HCT116 (cell line): ENCODE data around the gene SLC19A1. TPM values are rescaled to one million over a fixed set of nuclear protein-coding genes. Genes with fewer than 3 reads are reported as not detected.

ENCODE experiments used
- ATAC-seq: fragments of 200-7000 bp; cut with Tn5 transposase; 2 replicates; pipeline ENCODE4 v1.9.1; 2020; ENCODE audit warnings: mild to moderate bottlenecking, moderate library complexity
- BruUV-seq: library from RNA; stranded (reverse); fragments of 400-500 nt; replicated peaks from 2 replicates; lab custom pipeline; 2021; lab: Mats Ljungman, UMichigan
- CTCF ChIA-PET: fragments of 300-600 bp; sonication (Branson Sonifier 250); formaldehyde crosslinking; loops from one replicate; lab custom pipeline; 2021; ENCODE audit warnings: antibody characterized with exemption; lab: Charles Lee
- POLR2A ChIA-PET: fragments of 300-600, 350-600 bp; sonication (Branson Sonifier 250); formaldehyde crosslinking; loops from one replicate; lab custom pipeline; 2021; ENCODE audit warnings: antibody characterized with exemption; lab: Charles Lee
- RAD21 ChIA-PET, 2 experiments: fragments of 300-600 bp; sonication (Branson Sonifier 250); formaldehyde crosslinking; loops; one replicate each; lab custom pipeline; 2023; ENCODE audit warnings: low total read pairs in 2 of 2; ENCODE audit not compliant: uncharacterized antibody in 2 of 2, unreplicated experiment in 2 of 2, low non-redundant PET in 1 of 2; lab: Charles Lee
- DNase-seq: peaks from one replicate; pipeline ENCODE4 v3.0.0-alpha.2; 2010; ENCODE audit warnings: low read depth, low spot score
- H2AFZ ChIP-seq: fragments of 200-600 bp; shearing (Covaris generic), sonication (generic); 2 replicates; pipeline ENCODE4 v1.6.1; 2017; ENCODE audit warnings: low read depth, mixed run types, mixed read lengths, antibody characterized with exemption, low read length; ENCODE audit not compliant: poor library complexity, severe bottlenecking
- H3K27ac ChIP-seq: 2 replicates; pipeline ENCODE4 v1.5.1; 2012; ENCODE audit warnings: low read depth, low read length
- H3K27me3 ChIP-seq: fragments of 200-600 bp; sonication (generic); 2 replicates; pipeline ENCODE4 v1.6.1; 2016; ENCODE audit warnings: mixed run types, low read length, mixed read lengths; ENCODE audit not compliant: insufficient read depth
- H3K36me3 ChIP-seq, 2 experiments: fragments of 200-500 bp in 1 of 2; fragments of 200-600 bp in 1 of 2; sonication (Bioruptor generic) in 1 of 2; sonication (generic) in 1 of 2; 2 replicates each; pipeline versions ENCODE4 v1.5.1 to v1.6.1; 2014 to 2016; ENCODE audit warnings: low read length in 2 of 2, inconsistent platforms in 1 of 2, mixed read lengths in 1 of 2, mixed run types in 1 of 2; ENCODE audit not compliant: insufficient read depth in 2 of 2, control insufficient read depth in 1 of 2
- H3K4me1 ChIP-seq, 2 experiments: fragments of 200-600 bp in 1 of 2; sonication (generic) in 1 of 2; 2 replicates each; pipeline versions ENCODE4 v1.5.1 to v1.6.1; 2012 to 2017; ENCODE audit warnings: low read length in 2 of 2, inconsistent platforms in 1 of 2, mild to moderate bottlenecking in 1 of 2, mixed read lengths in 1 of 2, mixed run types in 1 of 2, moderate library complexity in 1 of 2; ENCODE audit not compliant: insufficient read depth in 2 of 2, control insufficient read depth in 1 of 2
- H3K4me2 ChIP-seq: fragments of 200-600 bp; sonication (generic); 2 replicates; pipeline ENCODE4 v1.6.1; 2017; ENCODE audit warnings: mixed run types, low read length, mixed read lengths
- H3K4me3 ChIP-seq, 2 experiments: fragments of 200-600 bp in 1 of 2; sonication (generic) in 1 of 2; replicated peaks in 1 of 2; 2 replicates each; pipeline ENCODE4 v1.5.1; 2011 to 2016; ENCODE audit warnings: low read length in 2 of 2, control low read depth in 1 of 2, low read depth in 1 of 2, mild to moderate bottlenecking in 1 of 2, mixed read lengths in 1 of 2, mixed run types in 1 of 2
- H3K79me2 ChIP-seq: fragments of 200-600 bp; sonication (generic); 2 replicates; pipeline ENCODE4 v1.6.1; 2017; ENCODE audit warnings: mild to moderate bottlenecking, mixed run types, low read length, moderate library complexity, mixed read lengths; ENCODE audit not compliant: insufficient read depth
- H3K9ac ChIP-seq: fragments of 200-600 bp; sonication (generic); 2 replicates; pipeline ENCODE4 v1.6.1; 2016; ENCODE audit warnings: low read length, mixed read lengths
- H3K9me2 ChIP-seq: fragments of 200-600 bp; sonication (generic), shearing (Covaris generic); 2 replicates; pipeline ENCODE4 v1.6.1; 2017; ENCODE audit warnings: mixed run types, mild to moderate bottlenecking, moderate library complexity; ENCODE audit not compliant: insufficient read depth
- H3K9me3 ChIP-seq, 2 experiments: fragments of 200-500 bp in 1 of 2; fragments of 200-600 bp in 1 of 2; sonication (Bioruptor generic) in 1 of 2; sonication (generic) in 1 of 2; 2 replicates each; pipeline ENCODE4 v1.6.1; 2014 to 2017; ENCODE audit warnings: low read length in 2 of 2, mixed read lengths in 2 of 2, inconsistent platforms in 1 of 2, low read depth in 1 of 2, mild to moderate bottlenecking in 1 of 2, mixed run types in 1 of 2, moderate library complexity in 1 of 2; ENCODE audit not compliant: control insufficient read depth in 1 of 2, insufficient read depth in 1 of 2
- H4K20me1 ChIP-seq: fragments of 200-600 bp; sonication (generic), shearing (Covaris generic); 2 replicates; pipeline ENCODE4 v1.6.1; 2017; ENCODE audit warnings: mixed run types, mild to moderate bottlenecking, moderate library complexity; ENCODE audit not compliant: insufficient read depth
- CBX3 ChIP-seq: IDR thresholded peaks from 2 replicates; pipeline ENCODE4 v1.6.1; 2012; ENCODE audit warnings: low read depth
- ELF1 ChIP-seq: IDR thresholded peaks from 2 replicates; pipeline ENCODE4 v1.6.1; 2012; ENCODE audit warnings: low read depth, borderline replicate concordance
- POLR2A ChIP-seq: IDR thresholded peaks from 2 replicates; pipeline ENCODE4 v1.7.0; 2011; ENCODE audit warnings: borderline replicate concordance; ENCODE audit not compliant: insufficient read depth, insufficient read length; ENCODE audit errors: extremely low read depth
- SRF ChIP-seq: IDR thresholded peaks from 2 replicates; pipeline ENCODE4 v1.6.1; 2012; ENCODE audit warnings: low read depth
- YY1 ChIP-seq: IDR thresholded peaks from 2 replicates; pipeline ENCODE4 v1.6.1; 2011; ENCODE audit warnings: low read length, low read depth, moderate library complexity, mild to moderate bottlenecking; ENCODE audit not compliant: insufficient replicate concordance; ENCODE audit errors: extremely low read depth
- intact Hi-C: fragments of 100-400 bp; cut with micrococcal nuclease; formaldehyde crosslinking; loops from 2 replicates; pipeline ENCODE4 v1.10.0; 2022
- total RNA-seq: library from RNA; stranded (reverse); gene quantifications from one replicate; pipeline ENCODE4 v1.2.1, GENCODE V29; 2021; ENCODE audit not compliant: unreplicated experiment
- TF ChIP-seq, protein P1 (sequence below): IDR thresholded peaks from 2 replicates; pipeline ENCODE4 v1.6.1; 2012; ENCODE audit warnings: low read depth
- TF ChIP-seq, protein P2 (sequence below): IDR thresholded peaks from 2 replicates; pipeline ENCODE4 v1.6.1; 2012

The SLC19A1 gene
- total RNA-seq, 1 experiment from 2014 or later = 50.2 TPM

DNA sequence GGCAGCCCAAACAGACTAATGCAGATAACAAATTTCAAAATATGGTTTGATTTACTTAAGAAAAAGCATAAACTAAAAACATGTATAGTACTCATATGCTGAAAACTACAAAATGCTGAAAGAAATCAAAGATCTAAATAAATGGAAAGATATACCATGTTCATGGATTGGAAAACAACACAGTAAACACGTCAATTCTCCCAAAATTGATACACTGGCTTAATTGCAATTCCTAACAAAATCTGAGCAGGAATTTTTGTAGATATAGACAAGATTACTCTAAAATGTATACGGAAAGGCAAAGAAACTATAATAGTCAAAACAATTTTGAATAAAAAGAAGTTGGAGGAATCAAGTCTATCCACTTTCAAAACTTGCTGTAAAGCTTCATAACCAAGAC is 21.0 kb downstream of the SLC19A1 start:
- ChIA-PET CTCF (no interaction called here), POLR2A (no interaction called here), RAD21 (no interaction called here)
- H3K79me2 ChIP-seq = peaks cover 70% of the 10 kb centered on the region
- no peak for DNase-seq
- H3K4me3 ChIP-seq = no peak overlapping the region
- H2AFZ ChIP-seq = no peak overlapping the region
- no peaks in the 10 kb centered on the region for H3K9me2 ChIP-seq
- intact Hi-C loops = no loop called here
- BruUV-seq = no TSS peak
- TF ChIP-seq, protein P1, sequence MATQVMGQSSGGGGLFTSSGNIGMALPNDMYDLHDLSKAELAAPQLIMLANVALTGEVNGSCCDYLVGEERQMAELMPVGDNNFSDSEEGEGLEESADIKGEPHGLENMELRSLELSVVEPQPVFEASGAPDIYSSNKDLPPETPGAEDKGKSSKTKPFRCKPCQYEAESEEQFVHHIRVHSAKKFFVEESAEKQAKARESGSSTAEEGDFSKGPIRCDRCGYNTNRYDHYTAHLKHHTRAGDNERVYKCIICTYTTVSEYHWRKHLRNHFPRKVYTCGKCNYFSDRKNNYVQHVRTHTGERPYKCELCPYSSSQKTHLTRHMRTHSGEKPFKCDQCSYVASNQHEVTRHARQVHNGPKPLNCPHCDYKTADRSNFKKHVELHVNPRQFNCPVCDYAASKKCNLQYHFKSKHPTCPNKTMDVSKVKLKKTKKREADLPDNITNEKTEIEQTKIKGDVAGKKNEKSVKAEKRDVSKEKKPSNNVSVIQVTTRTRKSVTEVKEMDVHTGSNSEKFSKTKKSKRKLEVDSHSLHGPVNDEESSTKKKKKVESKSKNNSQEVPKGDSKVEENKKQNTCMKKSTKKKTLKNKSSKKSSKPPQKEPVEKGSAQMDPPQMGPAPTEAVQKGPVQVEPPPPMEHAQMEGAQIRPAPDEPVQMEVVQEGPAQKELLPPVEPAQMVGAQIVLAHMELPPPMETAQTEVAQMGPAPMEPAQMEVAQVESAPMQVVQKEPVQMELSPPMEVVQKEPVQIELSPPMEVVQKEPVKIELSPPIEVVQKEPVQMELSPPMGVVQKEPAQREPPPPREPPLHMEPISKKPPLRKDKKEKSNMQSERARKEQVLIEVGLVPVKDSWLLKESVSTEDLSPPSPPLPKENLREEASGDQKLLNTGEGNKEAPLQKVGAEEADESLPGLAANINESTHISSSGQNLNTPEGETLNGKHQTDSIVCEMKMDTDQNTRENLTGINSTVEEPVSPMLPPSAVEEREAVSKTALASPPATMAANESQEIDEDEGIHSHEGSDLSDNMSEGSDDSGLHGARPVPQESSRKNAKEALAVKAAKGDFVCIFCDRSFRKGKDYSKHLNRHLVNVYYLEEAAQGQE = no peak
- TF ChIP-seq SRF (no peak), POLR2A (no peak)
- no peak overlapping the region for H3K9ac ChIP-seq
- peaks cover 11 to 61% of the 10 kb centered on the region in 2 experiments for H3K36me3 ChIP-seq
- H3K4me2 ChIP-seq = no peak overlapping the region
- no peak overlapping the region for H3K27ac ChIP-seq
- H4K20me1 ChIP-seq = peaks cover 4% of the 10 kb centered on the region; the same call in 1 of the 2 replicates
- H3K27me3 ChIP-seq = no peaks in the 10 kb centered on the region
- ATAC-seq = no peak
- H3K9me3 ChIP-seq = peaks cover 20 to 23% of the 10 kb centered on the region in 2 experiments; a peak in 3 of 4 replicates
- H3K4me1 ChIP-seq = no peaks in the 10 kb centered on the region

DNA sequence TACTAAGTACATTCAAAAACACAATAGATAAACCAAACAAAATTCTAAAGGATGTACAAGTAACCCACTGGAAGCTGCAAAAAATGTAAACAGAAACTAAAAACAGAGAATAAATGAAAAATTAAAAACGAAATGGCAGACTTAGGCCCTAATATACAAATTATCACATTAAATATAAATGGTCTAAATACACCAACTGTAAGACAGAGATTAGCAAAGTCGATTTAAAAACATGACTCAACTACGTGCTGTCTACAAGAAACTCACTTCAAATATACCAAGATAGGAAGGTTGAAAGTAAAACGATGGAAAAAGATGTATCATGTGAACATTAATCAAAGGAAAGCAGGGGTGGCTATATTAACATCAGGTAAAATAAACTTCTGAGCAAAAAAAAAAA is 23.1 kb downstream of the SLC19A1 start:
- H3K27me3 ChIP-seq = no peaks in the 10 kb centered on the region
- no peak overlapping the region for H3K27ac ChIP-seq
- CTCF ChIA-PET = no interaction called here
- peak; percentile 44; the same call in 1 of the 2 replicates for TF ChIP-seq CBX3
- TF ChIP-seq, protein P2, sequence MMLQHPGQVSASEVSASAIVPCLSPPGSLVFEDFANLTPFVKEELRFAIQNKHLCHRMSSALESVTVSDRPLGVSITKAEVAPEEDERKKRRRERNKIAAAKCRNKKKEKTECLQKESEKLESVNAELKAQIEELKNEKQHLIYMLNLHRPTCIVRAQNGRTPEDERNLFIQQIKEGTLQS = no peak
- TF ChIP-seq ELF1 = no peak
- no peak for TF ChIP-seq YY1
- TF ChIP-seq, all 23 proteins: peak for 1
- intact Hi-C loops = no loop called here
- H3K4me1 ChIP-seq = no peaks in the 10 kb centered on the region
- ATAC-seq (no peak), DNase-seq (no peak)
- H2AFZ ChIP-seq = no peak overlapping the region
- no peak overlapping the region for H3K4me3 ChIP-seq
- peaks cover 4% of the 10 kb centered on the region; the same call in 1 of the 2 replicates for H4K20me1 ChIP-seq
- POLR2A ChIA-PET = no interaction called here
- BruUV-seq = no TSS peak
- peaks cover 71% of the 10 kb centered on the region for H3K79me2 ChIP-seq
- H3K36me3 ChIP-seq = peaks cover 13 to 60% of the 10 kb centered on the region in 2 experiments
- RAD21 ChIA-PET = no interaction called here
- H3K9ac ChIP-seq = no peak overlapping the region
- no peaks in the 10 kb centered on the region for H3K9me2 ChIP-seq
- H3K9me3 ChIP-seq = peaks cover 20 to 23% of the 10 kb centered on the region in 2 experiments; a peak in 3 of 4 replicates
- no peak overlapping the region for H3K4me2 ChIP-seq
